GM18511 (cell line): ENCODE measurements around the gene LDB3.

Experiments
- ATAC-seq: cut with Tn5 transposase; IDR thresholded peaks from one replicate; pipeline ENCODE4 v1.9.1; 2021; ENCODE audit warnings: mild to moderate bottlenecking, moderate library complexity; ENCODE audit not compliant: unreplicated experiment

Gene LDB3

DNA sequence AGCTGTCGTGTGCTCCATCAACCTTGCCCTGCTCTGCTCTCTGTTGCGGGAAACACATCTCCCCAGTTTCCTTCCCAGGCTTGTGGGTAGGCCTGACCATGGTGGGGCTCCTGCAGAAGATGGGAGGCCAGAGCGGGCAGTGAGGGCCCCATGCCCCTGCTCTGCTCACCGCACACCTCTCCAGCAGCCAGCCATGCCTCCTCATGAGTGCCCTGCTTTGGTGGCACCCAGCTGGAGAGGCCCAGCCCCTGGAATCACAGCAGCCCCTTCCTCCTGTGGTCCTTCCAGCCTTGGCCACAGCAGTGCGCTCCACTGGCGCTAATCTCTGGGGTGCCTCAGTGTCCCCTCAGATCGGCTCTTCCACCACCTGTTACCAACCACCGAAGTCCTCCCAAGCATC is 18.2 kb upstream of the LDB3 start:
- no peak for ATAC-seq

DNA sequence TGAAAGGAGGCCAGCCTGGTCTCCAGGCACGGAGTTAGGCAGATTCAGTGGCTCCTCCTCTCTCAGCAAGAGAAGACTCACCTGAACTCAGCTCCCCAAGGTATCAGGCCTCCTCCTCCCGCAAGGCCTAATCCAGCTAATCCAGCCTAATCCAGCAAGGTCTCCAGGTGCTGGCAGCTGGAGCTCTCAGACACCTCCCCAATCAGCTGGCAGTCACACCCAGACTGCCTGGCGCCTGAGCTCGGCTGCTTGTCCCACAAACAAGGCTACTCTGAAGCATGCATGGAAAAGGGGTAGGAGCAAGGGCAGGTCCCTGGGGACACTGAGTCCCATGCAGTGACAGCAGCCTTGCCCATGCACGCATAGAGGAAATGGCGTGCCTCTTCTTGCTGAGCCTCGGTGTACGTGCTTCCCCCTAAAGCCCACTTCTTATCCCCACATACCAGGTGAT is 17.3 kb upstream of the LDB3 start:
- ATAC-seq, result no peak

DNA sequence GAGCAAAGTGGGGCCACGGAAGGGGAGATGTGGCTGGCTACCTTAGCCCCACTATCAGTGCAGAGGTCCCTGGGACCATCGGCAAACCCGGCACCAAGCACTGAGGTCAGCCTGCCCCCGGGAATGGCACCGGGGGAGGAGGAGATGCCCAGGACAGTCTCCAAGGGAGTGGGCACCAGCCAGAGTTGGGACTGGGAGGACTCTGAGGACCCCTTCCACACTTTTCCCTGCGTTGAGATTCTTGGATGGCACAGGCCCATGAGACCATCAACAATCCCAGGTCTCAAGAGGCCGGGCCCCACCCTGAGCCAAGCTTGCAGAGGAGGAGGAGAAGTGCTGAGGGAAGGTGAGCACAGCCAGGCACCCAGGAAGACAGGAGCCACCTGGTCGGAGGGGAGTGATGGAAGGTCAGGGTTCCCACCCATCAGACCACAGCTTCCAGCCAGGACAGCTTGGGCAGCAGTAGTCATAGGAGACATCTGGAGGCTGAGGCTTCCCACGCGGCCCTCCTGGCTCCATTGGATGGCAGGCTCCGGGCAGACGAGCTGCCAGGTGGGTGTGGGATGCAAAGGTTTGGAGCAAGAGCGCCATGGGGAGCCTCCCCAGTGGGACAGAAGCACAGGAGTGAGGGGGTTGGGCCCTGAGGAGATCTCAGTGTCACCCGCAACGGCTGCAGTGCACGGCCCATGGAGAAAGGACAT is 16.5 kb upstream of the LDB3 start:
- ATAC-seq, result no peak

DNA sequence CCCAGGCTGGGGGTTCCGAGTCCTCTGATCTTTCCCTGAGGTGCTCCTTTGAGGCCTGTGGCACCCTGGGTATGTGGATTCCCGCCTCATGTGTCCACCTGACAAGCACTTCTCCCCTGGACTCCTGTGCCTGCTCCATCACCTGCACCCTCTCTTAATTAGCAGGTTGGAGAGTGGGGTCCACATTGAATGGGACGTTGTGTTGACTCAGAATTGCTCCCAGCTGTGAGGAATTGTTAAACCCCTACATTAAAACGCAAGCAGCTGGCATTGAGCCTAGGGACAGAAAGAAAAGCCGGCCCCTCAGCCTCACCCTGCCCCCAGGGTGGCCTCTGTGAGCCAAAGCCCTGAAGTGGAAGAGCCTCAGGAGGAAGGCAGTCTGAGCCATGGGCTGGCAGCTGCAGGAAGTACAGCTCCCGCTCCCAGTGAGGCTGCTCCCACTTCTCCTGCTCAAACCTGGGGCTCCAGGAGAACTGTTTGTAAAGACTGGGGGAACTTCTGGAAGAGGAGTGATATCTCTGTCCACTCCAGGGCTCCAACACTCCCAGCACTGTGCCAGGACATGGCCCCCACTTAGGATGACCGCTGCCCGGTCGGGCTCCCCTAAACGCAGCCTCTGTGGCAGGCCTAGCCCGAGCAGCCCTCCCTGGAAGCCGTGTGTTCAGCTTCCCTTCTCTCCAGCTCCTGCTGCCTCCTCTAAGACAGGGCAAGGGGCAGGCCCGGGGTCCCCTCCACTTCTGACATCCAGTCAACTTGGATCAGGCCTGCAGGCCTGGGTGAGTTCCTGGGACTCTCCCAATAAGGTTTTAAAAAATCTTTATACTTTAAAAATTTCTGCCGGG is 15.7 kb upstream of the LDB3 start:
- no peak for ATAC-seq

DNA sequence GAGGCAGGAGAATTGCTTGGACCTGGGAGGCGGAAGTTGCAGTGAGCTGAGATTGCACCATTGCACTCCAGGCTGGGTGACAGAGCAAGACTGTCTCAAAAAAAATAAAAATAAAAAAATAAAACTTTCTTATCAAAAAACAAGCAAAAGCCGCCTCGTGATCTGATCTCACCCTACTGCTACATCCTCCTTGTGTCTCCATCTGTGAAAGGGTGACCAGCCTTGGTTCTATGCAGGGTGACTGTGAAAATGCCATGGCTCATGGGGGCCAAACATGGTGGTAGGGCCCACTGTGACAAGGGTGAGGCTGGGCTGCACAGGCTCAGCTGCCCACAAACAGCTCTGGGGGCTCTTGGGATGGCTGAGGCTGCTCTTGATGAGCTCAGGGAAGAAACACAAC is 14.9 kb upstream of the LDB3 start:
- ATAC-seq, result no peak

DNA sequence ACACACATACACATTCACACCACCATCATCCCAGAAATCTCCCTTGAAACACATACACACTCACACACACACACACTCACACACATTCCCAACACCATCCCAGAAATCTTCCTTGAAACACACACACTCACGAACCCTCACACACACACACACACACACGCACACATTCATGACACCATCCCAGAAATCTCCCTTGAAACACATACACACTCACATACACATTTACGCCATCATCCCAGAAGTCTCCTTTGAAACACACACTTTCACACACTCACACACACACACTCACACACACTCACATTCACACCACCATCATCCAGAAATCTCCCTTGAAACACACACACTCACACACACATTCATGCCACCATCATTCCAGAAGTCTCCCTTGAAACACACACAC is 14.3 kb upstream of the LDB3 start:
- no peak for ATAC-seq

DNA sequence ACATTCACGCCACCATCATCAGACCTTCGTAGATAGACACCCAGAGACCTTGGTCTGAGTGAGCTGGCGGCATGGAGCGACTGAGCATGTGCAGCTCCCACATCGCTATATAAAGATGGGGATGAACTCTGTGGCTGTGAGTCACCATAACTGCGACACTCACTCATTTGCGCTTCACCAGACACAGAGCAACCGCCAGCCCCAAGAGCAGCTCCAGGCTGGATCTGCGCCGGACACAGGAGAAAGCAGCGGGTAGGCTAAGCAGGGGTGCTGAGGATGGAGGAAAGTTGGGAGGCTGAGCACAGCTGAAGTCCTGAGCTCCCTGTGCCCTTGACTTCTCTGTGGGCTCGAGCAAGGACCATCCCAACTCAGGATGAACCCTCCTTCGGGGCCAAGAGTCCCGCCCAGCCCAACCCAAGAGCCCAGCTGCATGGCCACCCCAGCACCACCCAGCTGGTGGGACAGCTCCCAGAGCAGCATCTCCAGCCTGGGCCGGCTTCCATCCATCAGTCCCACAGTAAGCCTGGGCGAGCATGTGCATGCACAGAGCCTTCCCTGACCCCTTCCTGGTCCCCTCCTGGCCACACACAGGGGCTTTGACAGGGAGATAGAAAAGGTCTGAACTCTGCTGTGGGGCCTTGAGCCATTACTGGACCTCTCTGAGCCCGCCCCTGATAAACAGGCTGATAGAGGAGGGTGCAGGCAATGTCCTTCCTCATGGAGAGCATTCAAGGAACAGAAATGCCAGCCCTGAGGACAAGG is 13.7 kb upstream of the LDB3 start, which contains the start of gene OPN4:
TSS of gene OPN4 (plus strand) at position 137 of the 762 bp plus-strand sequence. CDS start at position 374, 237 bp downstream.
- no peak for ATAC-seq

DNA sequence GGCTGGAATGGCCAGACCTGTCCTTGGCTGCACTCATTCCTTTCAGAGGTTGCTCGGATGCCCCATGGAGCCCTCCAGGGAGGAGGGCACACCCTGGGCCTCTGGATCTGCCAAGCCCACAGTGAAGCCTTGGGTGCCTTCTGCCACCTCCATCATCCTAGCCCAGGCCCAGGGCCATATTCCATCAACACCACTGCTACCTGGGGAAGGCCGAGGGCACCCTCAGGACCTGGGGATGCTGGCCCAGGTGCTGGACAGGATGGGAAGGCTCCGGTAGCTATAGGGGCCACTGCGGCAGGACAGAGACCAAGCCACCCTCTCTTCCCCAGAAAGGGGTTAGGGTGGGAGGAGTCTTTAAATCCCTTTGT is 13.2 kb upstream of the LDB3 start:
- no peak for ATAC-seq

DNA sequence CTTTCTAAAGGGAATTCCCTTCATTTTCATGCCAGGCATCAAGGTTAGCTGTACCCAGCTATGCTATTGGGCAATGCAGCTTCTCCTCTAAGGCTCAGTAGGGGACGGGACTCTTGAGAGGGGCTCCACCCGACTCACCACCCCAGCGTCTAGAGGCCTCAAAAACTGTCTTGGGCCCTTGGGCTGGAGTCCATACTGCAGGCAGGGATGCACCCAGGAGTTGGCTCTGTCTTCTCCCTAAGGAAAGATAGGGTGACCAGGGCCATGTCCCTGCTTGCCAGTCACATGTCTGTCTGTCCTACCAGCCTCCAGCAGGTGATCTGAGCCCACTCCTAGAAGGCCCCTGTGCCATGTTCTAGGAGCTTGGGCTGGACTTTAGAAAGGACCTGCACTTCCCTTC is 12.7 kb upstream of the LDB3 start:
- ATAC-seq, result no peak

DNA sequence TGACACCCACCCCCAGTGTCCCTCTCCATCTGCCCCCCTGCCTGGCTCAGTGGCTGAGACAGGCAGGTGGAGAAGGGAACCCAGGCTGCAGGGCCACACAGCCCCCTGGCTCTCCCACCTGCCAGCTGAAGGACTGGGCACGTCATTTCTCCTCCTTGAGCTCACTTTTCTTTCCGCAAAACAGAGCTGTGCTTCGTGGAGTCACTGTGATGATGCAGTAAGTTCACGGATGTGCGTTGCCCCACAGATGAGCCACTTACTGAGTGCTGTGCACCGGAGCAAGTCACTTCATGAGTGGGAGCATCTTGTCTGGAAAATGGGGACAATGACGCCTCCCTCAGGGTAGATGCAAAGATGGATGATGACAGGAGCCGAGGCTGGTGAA is 11.3 kb upstream of the LDB3 start:
- ATAC-seq, result no peak

DNA sequence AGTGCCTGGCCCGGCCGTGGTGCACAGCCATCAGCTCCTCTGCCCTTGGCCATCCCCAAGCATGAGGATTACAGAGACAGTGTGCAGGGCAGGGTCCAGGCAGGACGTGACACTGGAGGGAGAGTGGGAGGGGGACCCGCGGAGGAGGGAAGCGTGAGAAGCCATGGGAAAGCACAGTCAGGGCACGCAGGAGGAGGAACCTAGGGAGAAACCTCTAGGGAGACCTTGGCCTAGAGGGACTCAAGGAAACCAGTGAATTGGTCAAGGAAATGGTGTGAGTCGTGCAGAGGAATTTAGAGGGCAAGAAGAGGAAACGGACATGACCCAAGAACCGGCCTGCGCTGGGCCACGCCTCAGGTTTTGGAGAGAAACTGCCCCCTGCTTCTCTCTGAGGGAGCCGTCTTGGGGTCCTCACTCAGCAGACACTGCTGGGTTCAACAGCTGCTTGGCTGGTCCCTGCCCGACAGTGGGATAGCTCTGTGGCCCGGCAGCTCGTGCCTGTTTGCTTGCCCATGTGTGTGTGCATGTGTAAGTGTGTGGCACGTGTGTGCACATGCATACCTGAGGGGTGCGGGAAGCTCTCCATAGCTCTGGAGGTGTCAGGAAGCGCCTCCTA is 10.8 kb upstream of the LDB3 start:
- no peak for ATAC-seq

DNA sequence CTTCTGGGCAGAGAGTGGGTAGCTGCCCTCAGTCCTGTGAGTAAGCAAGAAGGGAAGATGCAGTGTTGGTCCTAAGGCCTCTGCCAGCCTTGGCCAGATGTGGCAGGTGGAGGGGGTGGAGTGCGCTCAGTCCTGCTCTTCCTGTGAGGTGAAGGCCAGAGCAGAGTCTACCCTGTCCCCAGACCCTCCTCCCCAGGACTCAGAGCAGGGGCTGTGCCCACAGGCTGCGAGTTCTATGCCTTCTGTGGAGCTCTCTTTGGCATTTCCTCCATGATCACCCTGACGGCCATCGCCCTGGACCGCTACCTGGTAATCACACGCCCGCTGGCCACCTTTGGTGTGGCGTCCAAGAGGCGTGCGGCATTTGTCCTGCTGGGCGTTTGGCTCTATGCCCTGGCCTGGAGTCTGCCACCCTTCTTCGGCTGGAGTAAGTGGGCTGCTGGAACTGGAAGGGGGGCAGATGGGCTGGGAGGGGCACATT is 10.0 kb upstream of the LDB3 start:
- ATAC-seq, result no peak

DNA sequence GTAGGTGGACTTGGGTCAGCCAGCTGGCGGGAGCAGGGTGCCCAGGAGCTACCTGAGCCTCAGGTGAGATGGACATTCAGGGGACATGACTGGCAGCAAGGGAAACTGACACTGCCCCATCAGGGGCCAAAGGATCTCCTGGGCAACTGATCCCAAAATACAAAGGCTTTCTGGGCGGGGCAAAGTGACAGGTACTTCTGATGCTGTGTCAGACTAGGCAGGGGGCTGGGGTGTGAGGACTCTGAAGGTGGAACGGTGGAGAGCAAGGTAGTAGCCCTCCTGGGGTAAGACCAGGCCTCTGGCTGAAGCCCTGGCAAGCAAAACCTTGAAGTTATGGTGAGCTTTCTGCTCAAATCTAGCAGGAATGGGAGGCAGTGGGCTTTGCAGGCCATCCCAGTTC is 9.6 kb upstream of the LDB3 start:
- ATAC-seq, result no peak

DNA sequence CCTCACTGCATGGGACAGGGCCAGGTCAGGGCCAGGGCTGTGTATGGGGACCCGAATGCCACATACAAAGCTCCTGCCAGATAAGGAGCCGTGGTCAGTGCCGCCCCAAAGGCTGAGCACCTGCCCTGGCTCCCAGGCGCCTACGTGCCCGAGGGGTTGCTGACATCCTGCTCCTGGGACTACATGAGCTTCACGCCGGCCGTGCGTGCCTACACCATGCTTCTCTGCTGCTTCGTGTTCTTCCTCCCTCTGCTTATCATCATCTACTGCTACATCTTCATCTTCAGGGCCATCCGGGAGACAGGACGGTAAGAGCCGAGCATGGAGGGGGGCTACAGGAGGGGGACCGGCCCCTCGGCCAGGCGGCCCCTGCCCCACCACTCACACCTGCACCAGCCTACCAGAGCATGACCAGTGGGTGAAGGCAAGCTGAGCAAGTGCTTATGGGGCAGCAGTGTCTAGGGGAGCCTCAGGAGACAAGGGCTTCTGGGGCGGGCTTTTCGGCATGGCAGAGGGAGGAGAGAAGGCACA is 9.1 kb upstream of the LDB3 start:
- no peak for ATAC-seq

DNA sequence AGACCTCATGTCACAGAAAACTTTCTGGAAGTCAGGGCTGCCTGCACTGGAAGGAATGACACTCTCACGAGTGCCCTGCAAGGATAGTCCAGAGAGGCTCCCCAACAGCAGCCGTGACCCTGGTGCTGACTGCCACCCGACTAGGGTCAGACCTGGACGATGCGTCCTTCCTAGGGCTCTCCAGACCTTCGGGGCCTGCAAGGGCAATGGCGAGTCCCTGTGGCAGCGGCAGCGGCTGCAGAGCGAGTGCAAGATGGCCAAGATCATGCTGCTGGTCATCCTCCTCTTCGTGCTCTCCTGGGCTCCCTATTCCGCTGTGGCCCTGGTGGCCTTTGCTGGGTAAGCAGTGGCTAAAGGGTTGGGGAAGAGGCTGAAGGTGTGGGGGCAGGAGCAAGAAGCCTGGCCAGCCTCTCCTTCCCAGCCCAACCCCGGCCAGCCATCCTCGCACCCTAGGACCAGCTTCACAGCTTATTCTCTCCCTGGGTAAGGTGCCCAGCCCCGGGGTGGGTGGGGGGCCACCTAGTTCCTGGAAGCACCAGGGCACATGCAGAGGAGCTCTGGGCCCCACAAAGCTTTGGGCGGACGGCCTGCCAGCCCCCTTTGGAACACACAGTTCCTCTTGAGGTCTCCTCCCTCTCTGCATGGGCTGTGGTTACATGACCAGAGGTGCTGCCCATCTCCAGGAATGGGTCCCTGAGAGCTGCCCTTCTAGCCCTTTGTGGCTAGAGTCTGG is 8.4 kb upstream of the LDB3 start:
- no peak for ATAC-seq

DNA sequence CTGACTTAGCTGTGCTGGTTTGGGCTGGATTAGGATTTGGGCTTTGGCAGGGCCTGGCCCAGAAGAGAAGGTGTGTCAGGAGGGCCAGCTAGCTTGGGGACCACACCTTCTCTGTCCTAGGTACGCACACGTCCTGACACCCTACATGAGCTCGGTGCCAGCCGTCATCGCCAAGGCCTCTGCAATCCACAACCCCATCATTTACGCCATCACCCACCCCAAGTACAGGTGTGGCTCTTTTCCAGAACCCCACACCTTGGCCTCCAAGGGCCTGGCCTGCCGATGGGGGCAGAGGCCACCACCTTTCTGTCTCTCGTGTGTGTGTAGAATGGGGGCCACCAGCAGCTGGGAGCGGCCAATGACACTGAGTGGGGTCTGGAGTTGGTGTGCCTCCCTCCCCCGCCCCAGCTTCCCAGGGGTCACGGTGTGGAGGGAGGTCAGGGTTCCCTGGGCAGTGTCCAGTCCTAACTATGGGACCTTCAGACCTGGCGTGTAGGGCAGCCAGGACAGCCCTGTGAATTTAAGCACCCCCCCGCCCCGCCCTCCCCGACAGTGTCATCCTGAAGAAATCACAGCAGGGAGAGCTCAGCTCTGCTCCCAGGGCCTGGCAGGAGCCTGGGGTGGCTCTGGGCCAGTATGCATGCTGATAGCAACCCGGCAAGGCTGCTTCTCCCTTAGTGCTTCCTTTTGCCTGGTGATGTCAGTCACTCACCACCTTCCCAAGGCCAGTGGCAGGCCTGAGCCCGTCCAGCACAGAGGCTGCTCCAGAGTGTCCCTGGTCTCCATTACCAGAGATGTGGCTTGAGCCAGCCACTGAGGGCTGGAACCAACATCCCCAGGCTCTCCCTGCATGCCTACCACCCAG is 6.9 kb upstream of the LDB3 start:
- ATAC-seq, result no peak

DNA sequence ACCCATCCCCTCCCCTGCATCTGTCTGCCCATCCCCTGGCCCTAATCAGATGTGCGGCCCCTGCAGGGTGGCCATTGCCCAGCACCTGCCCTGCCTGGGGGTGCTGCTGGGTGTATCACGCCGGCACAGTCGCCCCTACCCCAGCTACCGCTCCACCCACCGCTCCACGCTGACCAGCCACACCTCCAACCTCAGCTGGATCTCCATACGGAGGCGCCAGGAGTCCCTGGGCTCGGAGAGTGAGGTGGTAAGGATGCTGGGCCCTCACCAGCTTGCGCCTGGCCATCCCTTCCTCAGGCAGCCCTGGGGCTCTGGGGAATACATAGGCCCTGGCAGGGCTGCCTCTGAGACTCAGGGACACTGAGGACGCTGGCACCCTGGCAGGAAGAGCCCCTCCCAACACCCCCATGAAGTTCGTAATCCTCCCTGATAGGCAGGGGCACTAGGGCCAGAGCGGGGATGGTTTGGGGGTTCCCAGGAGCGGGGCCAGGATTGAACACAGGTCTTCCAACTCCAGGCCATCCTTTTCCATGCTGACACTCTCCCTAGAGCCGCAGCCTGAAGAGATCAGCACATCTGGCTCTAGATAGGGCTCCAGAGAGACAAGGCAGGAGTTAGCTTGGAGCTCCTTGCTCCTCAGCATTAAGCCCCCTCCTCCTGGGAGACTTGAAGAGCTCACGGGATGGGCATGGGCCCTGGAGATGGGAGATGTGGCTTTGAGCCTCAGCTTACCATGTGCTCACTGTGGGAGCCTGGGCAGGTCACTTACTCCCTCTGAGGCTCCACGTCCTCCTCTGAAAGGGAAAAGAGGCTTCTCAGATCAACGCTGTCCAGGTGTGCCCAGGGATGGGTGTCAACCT is 5.9 kb upstream of the LDB3 start:
- no peak for ATAC-seq

DNA sequence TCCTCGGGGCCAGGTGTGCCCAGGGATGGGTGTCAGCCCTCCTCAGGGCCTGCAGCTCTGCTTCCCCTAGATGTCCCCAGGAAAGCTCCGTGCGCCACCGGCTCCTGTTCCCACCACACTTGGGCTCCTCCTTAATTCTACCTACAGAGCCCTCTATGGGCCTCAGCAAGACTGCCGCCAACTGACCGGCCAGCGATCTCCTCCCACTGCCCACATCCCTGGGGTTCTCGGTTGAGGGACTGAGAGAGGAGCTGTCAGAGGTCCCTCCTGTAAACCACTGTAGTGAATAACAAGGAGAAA is 5.3 kb upstream of the LDB3 start:
- ATAC-seq, result no peak
